Mesodermal cell (in vitro differentiated cells): ENCODE data around the gene ANKRD30A.
"Not testable (repeated sequence)": the region's sequence is repeated elsewhere in the genome, so short reads cannot be mapped to it uniquely, and the experiment has no call there.

Source experiments
- H3K27ac ChIP-seq: 2 replicates; pipeline ENCODE4 v1.7.0; 2013; ENCODE audit warnings: mild to moderate bottlenecking, low read depth, low read length, moderate library complexity; ENCODE audit not compliant: severe bottlenecking
- H3K36me3 ChIP-seq: 2 replicates; pipeline ENCODE4 v1.7.1; 2013; ENCODE audit warnings: mild to moderate bottlenecking, low read length, moderate library complexity; ENCODE audit not compliant: control insufficient read depth, insufficient read depth
- H3K4me1 ChIP-seq: one replicate; pipeline ENCODE4 v1.7.1; 2013; ENCODE audit warnings: mild to moderate bottlenecking, low read length; ENCODE audit not compliant: insufficient read depth, control insufficient read depth, poor library complexity, severe bottlenecking
- H3K4me3 ChIP-seq: 2 replicates; pipeline ENCODE4 v1.7.0; 2013; ENCODE audit warnings: low read length, control low read depth, mild to moderate bottlenecking; ENCODE audit not compliant: insufficient read depth, poor library complexity, severe bottlenecking; ENCODE audit errors: extremely low read depth
- H3K9me3 ChIP-seq: 2 replicates; pipeline ENCODE4 v1.7.1; 2013; ENCODE audit warnings: mild to moderate bottlenecking, low read length, moderate library complexity; ENCODE audit not compliant: control insufficient read depth
- WGBS, 2 experiments: methylation state at CpG; one replicate each; pipeline ENCODE4 v1.1.5; 2013; ENCODE audit warnings: missing lambda C conversion rate in 2 of 2; ENCODE audit not compliant: insufficient coverage in 2 of 2; 5-methylcytosine and 5-hydroxymethylcytosine counted together

ANKRD30A gene

GRCh38 chr10:37171945-37172344 lies 46.5 kb downstream of the ANKRD30A start:
- H3K4me1 ChIP-seq, H3K4me3 ChIP-seq, H3K36me3 ChIP-seq, H3K27ac ChIP-seq, H3K9me3 ChIP-seq: not testable (repeated sequence)
- WGBS, 2 experiments: no CpG with 5 or more reads among the region's 13 CpGs

DNA sequence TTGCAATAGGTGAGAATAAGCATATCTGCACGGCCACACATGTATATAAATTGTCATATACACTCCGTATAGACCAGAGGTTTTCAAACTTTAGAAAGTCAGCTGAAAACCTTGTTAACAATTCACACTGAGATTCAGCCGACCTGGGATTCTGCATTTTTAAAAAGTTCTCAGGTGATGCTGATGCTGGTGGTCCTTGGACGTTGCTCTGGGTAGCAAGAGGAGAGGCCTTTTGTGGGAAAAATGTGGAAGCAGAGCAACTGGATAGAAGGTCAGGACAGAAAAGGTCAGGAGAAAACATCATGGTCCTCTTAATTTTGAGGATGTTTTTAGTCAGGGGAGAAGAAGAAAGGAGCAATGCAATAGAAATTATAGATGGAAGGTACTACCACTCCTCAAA lies 52.9 kb downstream of the ANKRD30A start:
- not testable (repeated sequence) for H3K4me3 ChIP-seq, H3K9me3 ChIP-seq, H3K4me1 ChIP-seq, H3K36me3 ChIP-seq, H3K27ac ChIP-seq
- 9 to 13% methylated on average over 1 of the region's 4 CpGs for WGBS, 2 experiments

GRCh38 chr10:37182719-37183118 lies 57.3 kb downstream of the ANKRD30A start:
- H3K4me3 ChIP-seq, H3K27ac ChIP-seq, H3K9me3 ChIP-seq, H3K4me1 ChIP-seq, H3K36me3 ChIP-seq: not testable (repeated sequence)
- no CpG with 5 or more reads among the region's 11 CpGs for WGBS, 2 experiments

DNA sequence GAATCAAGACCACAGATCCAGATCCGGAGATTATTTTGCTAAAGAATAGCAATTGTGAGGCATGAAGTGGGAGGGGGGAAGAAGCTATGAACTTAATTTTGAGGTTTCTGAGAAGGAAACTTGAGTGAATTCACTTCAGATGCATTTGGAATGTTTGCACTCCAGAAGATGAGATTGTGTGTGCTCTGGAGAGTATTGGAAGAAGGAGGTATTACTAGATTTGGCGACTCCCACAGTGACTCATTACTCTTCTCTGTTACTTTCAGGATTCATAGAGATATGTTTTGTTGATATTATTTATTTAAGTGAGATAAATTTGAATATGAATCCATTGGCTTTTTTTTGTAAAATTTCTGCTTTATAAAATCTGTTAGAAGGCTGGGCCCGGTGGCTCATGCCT lies 80.7 kb downstream of the ANKRD30A start:
- WGBS, 2 experiments: 73 to 78% methylated on average over 1 to 2 of the region's 3 CpGs
- H3K4me1 ChIP-seq: no peaks in the 10 kb centered on the region
- no peak overlapping the region for H3K4me3 ChIP-seq
- H3K36me3 ChIP-seq: no peaks in the 10 kb centered on the region
- H3K9me3 ChIP-seq: peaks cover 15% of the 10 kb centered on the region
- no peak overlapping the region for H3K27ac ChIP-seq

DNA sequence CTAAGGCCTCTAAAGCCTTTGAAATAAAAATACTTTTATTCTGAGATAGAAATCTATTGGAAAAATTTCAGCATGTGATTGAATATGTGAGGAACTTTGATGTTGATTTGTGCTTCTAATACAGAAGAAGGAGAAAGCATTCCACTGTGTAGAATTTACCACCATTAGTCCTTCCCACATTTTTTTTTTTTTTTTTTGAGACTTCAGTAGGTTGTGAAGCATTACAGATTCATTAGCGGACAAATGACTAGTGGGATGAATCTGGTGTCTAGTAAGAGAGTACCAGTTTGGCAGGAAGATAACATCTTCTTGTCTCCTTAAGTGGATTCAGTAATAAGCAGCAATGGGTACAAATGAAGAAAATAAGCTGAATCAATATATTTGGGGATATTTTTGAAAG lies 95.5 kb downstream of the ANKRD30A start:
- 67% methylated on average over 1 of the region's 1 CpG; no CpG with 5 or more reads in 1 of the 2 experiments for WGBS, 2 experiments
- H3K4me3 ChIP-seq: no peak overlapping the region
- H3K4me1 ChIP-seq: no peaks in the 10 kb centered on the region
- H3K36me3 ChIP-seq: no peaks in the 10 kb centered on the region
- peaks cover 14% of the 10 kb centered on the region for H3K9me3 ChIP-seq
- H3K27ac ChIP-seq: no peak overlapping the region

DNA sequence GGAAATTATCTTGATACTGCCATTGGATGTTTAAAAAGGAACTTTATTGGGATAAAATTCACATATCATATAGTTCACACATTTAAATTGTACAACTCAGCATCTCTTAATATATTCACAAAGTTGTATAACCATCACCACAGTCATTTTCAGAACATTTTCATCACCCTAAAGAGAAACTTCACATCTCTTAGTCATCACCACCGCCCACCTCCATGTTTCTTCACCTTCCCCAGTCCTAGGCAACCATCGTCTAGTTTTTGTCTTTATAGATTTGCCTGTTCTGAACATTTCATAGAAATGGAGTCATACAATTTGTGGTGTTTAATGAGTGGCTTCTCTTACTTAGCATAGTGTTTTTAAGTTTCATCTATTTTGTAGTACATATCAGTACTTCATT lies 96.6 kb downstream of the ANKRD30A start:
- no CpG with 5 or more reads among the region's 2 CpGs for WGBS, 2 experiments
- Histone ChIP-seq H3K36me3 (no peaks in the 10 kb centered on the region), H3K4me3 (no peak overlapping the region), H3K4me1 (no peaks in the 10 kb centered on the region), H3K9me3 (peaks cover 14% of the 10 kb centered on the region), H3K27ac (no peak overlapping the region)

DNA sequence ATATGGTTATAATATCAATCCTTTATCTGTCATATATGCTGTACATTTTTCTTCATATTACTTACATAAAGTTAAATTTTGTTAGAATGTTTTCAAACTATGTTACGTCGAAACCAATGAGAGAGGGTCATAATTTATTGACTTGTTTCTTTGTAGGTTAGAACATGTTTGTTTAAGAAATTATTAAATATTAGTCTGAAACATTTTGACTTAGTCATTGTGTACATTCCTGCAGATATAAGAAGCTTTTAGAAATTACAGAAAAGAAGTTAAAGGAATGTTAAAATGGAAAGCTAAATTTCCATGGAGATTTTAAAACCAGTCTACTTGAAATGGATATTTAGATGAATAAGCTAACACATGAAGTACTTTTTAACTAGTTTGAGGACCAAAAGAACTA lies 99.8 kb downstream of the ANKRD30A start:
- WGBS, 2 experiments: no CpG with 5 or more reads among the region's 2 CpGs
- Histone ChIP-seq H3K27ac (no peak overlapping the region), H3K9me3 (peaks cover 11% of the 10 kb centered on the region), H3K4me3 (no peak overlapping the region), H3K4me1 (no peaks in the 10 kb centered on the region), H3K36me3 (no peaks in the 10 kb centered on the region)

- H3K27ac ChIP-seq: no peak overlapping the region
- no peaks in the 10 kb centered on the region for H3K36me3 ChIP-seq
- no peak overlapping the region for H3K4me3 ChIP-seq
- H3K4me1 ChIP-seq: no peaks in the 10 kb centered on the region
- H3K9me3 ChIP-seq: peaks cover 13% of the 10 kb centered on the region
Measured at GRCh38 chr10:37226524-37226923, 101.1 kb downstream of the ANKRD30A start.

GRCh38 chr10:37234692-37235091 lies 109.3 kb downstream of the ANKRD30A start:
- Histone ChIP-seq H3K4me3 (no peak overlapping the region), H3K9me3 (peaks cover 18% of the 10 kb centered on the region), H3K36me3 (no peaks in the 10 kb centered on the region), H3K27ac (no peak overlapping the region), H3K4me1 (no peaks in the 10 kb centered on the region)
- 40 to 43% methylated on average over 1 to 2 of the region's 3 CpGs for WGBS, 2 experiments

- 44 to 67% methylated on average over 1 to 2 of the region's 2 CpGs for WGBS, 2 experiments
- H3K4me1 ChIP-seq: no peaks in the 10 kb centered on the region
- no peak overlapping the region for H3K4me3 ChIP-seq
- H3K9me3 ChIP-seq: peaks cover 18% of the 10 kb centered on the region
- H3K27ac ChIP-seq: no peak overlapping the region
- H3K36me3 ChIP-seq: no peaks in the 10 kb centered on the region
Measured at GRCh38 chr10:37236093-37236492, 110.7 kb downstream of the ANKRD30A start.

GRCh38 chr10:37240223-37240622 lies 114.8 kb downstream of the ANKRD30A start:
- H3K9me3 ChIP-seq: peaks cover 20% of the 10 kb centered on the region
- H3K4me3 ChIP-seq: no peak overlapping the region
- whole genome bisulfite sequencing, 2 experiments: 100% methylated on average over 1 of the region's 2 CpGs; no CpG with 5 or more reads in 1 of the 2 experiments
- no peak overlapping the region for H3K27ac ChIP-seq
- no peaks in the 10 kb centered on the region for H3K4me1 ChIP-seq
- no peaks in the 10 kb centered on the region for H3K36me3 ChIP-seq

DNA sequence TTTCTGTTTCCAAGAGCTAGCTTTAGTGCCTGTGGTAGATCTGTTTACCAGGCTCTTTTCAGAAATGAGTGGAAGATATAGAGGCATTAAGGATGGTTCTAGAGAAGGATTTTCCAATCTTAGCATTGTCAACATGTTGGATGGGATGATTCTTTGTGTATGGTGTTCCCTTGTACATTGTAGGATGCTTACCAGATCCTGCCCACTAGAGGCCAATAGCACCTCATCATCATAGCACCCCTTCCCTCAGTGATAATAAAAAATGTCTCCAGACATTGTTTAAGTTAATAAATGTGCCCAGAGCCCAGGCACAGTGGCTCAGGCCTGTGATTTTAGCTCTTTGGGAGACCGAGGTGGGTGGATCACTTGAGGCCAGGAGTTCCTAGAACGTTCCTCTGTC lies 121.2 kb downstream of the ANKRD30A start:
- H3K4me3 ChIP-seq: no peak overlapping the region
- no peaks in the 10 kb centered on the region for H3K4me1 ChIP-seq
- no peaks in the 10 kb centered on the region for H3K36me3 ChIP-seq
- H3K9me3 ChIP-seq: peaks cover 54% of the 10 kb centered on the region
- WGBS, 2 experiments: 40% methylated on average over 1 of the region's 2 CpGs; no CpG with 5 or more reads in 1 of the 2 experiments
- H3K27ac ChIP-seq: no peak overlapping the region
